ENCODE results near the gene UBB.

The UBB gene

DNA sequence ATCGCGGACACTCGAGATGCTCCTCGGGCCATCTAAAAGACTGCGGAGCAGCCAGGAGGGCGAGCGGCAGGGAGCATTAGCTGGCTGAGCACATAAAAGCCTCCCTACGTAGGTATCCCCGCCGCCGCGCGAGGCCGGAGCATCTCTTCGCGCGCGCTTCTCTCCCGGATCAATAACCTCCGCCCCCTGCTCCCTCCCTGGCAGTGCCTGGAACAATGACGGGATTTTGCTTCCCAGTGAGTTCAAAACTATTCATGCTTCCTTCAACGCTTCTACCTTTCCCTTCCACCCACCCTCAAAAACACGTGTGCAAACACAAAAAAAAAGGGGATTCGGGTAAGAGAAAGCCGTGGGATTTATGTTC lies 28.6 kb upstream of the UBB start:
- Histone ChIP-seq H3K36me3 (ENCODE audit: control insufficient read depth in 1 of 2, insufficient read depth in 2 of 2, low read length in 2 of 2) (peaks cover 5 to 13% of the 10 kb centered on the region in 2 donors), H3K27ac (ENCODE audit: low read length) (no peak overlapping the region), H3K9me3 (ENCODE audit: control insufficient read depth in 1 of 2, low read length in 2 of 2) (no peaks in the 10 kb centered on the region), H3K4me1 (ENCODE audit: control insufficient read depth in 1 of 2, insufficient read depth in 2 of 2, low read length in 2 of 2) (peaks cover 0 to 15% of the 10 kb centered on the region in 2 donors), H3K27me3 (ENCODE audit: low read depth, low read length) (peaks cover 4% of the 10 kb centered on the region), H3K4me3 (ENCODE audit: low read depth in 1 of 2, low read length in 2 of 2) (peak overlapping the region; percentile 81 to 87)

DNA sequence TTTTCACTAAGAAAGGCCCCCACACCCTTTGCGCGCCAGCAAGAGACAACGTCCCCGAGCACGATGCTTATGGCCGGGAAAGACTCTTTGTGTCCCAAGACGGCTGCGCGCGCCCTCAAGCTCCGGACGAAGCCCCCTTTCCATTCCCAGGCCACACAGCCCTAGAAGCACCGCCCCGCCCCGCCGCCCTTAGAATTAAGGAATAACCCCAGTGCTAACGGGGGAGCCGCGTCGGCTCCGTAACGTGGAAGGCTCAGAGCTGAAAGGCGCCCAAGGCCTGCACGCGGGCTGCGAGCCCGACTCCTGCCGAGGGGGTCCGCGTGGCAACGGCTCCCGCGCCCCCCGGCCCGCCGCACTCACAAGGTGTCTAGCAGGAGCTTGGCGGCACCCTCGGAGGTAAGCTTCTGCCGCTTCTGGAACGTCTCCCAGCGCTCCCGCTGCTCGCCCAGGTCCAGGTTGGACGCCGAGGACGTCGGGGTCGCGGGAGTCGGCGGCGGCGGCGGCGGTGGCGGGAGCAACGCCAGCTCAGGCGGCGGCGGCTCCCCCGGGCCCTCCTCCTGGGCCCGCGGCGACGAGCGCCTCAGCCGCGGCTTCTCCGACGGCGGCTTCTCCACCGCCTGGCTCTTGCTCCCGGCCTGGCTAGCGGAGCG lies 28.1 kb upstream of the UBB start:
- H3K4me3 ChIP-seq (ENCODE audit: low read depth in 1 of 2, low read length in 2 of 2): peak overlapping the region; percentile 81 to 87
- peaks cover 5 to 13% of the 10 kb centered on the region in 2 donors for H3K36me3 ChIP-seq (ENCODE audit: control insufficient read depth in 1 of 2, insufficient read depth in 2 of 2, low read length in 2 of 2)
- no peaks in the 10 kb centered on the region for H3K9me3 ChIP-seq (ENCODE audit: control insufficient read depth in 1 of 2, low read length in 2 of 2)
- H3K4me1 ChIP-seq (ENCODE audit: control insufficient read depth in 1 of 2, insufficient read depth in 2 of 2, low read length in 2 of 2): peaks cover 0 to 15% of the 10 kb centered on the region in 2 donors
- no peak overlapping the region for H3K27ac ChIP-seq (ENCODE audit: low read length)
- H3K27me3 ChIP-seq (ENCODE audit: low read depth, low read length): peaks cover 4% of the 10 kb centered on the region

DNA sequence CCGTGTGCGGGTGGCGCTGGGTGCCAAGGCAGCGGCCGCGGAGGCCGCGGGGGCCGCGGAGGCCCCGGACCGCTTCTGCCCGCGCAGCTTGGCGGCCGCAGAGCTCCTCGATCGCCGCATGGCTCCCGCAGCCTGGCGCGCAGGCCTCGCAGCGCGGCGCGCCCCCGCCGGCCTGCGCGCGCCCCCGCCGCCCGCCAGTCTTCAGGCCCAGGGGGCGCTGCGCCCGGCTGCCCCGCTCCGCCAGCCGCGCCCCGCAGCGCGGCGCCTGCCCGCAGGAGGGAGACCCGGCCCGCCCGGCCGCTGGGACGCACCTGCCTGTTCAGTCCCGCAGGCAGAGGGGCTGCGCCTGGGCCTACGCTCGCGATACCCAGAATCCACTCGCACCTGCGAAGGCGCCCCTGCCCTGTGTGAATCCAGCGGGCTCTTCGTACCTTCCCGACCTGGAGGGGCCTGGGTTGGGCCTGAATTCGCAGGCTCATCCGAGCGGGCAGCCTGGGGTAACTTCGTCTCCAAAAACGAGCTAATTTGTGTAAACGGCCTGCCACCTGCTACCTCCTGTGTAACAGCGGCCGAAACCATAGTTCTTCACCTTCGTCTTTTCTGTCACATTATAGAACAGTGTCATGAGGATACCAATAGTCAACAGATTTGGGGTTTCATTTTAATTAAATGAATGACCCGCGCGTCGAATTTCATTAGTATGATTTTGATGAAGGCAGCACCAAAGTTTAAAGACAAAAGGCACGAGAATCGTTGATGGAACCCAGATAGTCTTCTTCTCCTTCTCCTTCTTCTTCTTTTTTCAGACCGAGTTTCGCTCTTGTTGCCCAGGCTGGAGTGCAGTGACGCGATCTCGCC lies 27.3 kb upstream of the UBB start, which contains the start of gene CENPV:
Gene CENPV, minus strand, starts transcription at position 153 of the 858 bp plus-strand sequence. Its CDS starts 33 bp downstream, at position 120.
- no peaks in the 10 kb centered on the region for H3K9me3 ChIP-seq (ENCODE audit: control insufficient read depth in 1 of 2, low read length in 2 of 2)
- H3K4me3 ChIP-seq (ENCODE audit: low read depth in 1 of 2, low read length in 2 of 2): peak within 1 kb of the TSS; percentile 81 to 87
- H3K27ac ChIP-seq (ENCODE audit: low read length): no peak within 1 kb of the TSS
- H3K36me3 ChIP-seq (ENCODE audit: control insufficient read depth in 1 of 2, insufficient read depth in 2 of 2, low read length in 2 of 2): peaks cover 5 to 10% of the 10 kb centered on the region in 2 donors
- peaks cover 0 to 15% of the 10 kb centered on the region in 2 donors for H3K4me1 ChIP-seq (ENCODE audit: control insufficient read depth in 1 of 2, insufficient read depth in 2 of 2, low read length in 2 of 2)
- peaks cover 4% of the 10 kb centered on the region for H3K27me3 ChIP-seq (ENCODE audit: low read depth, low read length)

DNA sequence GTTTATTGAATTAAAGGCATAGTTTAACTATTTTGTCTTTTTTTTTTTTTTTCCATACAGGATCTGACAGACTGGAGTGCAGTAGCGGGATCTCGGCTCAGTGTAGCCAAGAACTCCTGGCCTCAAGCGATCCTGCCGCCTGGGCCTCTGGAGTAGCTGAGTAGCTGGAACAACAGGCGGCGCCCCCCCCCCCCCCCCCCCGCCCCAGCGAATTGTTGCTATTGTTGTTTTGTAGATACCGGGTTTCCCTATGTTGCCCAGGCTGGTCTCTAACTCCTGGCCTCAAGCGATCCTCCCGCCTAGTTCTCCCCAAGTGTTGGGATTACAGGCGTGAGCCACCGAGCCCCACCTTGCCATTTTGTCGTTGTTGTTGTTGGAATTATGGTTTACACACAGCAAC lies 26.3 kb upstream of the UBB start:
- Histone ChIP-seq H3K27me3 (ENCODE audit: low read depth, low read length) (peaks cover 4% of the 10 kb centered on the region), H3K36me3 (ENCODE audit: control insufficient read depth in 1 of 2, insufficient read depth in 2 of 2, low read length in 2 of 2) (no peaks in the 10 kb centered on the region), H3K4me1 (ENCODE audit: control insufficient read depth in 1 of 2, insufficient read depth in 2 of 2, low read length in 2 of 2) (peaks cover 0 to 15% of the 10 kb centered on the region in 2 donors), H3K27ac (ENCODE audit: low read length) (no peak overlapping the region), H3K9me3 (ENCODE audit: control insufficient read depth in 1 of 2, low read length in 2 of 2) (no peaks in the 10 kb centered on the region), H3K4me3 (ENCODE audit: low read depth in 1 of 2, low read length in 2 of 2) (no peak overlapping the region)

DNA sequence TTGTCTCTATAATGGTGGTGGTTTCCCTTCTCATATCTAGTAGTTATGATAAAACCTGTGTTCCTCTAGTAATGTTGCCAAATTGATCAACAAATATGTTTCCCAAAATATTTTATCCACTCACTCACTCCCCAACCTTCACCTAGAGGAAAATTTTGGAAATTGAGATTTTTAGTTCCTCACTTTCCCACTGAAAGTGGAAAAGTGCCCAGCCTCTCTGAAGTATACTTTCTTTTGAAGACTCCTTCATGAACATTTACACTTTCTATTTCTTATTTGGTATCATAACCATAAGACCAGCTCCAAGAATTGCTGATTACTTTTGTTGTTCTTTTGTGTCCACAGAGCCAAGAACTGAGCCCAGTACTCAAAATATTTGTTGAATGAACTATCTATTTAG lies 22.5 kb upstream of the UBB start:
- Histone ChIP-seq H3K9me3 (ENCODE audit: control insufficient read depth in 1 of 2, low read length in 2 of 2) (no peaks in the 10 kb centered on the region), H3K36me3 (ENCODE audit: control insufficient read depth in 1 of 2, insufficient read depth in 2 of 2, low read length in 2 of 2) (no peaks in the 10 kb centered on the region), H3K4me3 (ENCODE audit: low read depth in 1 of 2, low read length in 2 of 2) (no peak overlapping the region)

DNA sequence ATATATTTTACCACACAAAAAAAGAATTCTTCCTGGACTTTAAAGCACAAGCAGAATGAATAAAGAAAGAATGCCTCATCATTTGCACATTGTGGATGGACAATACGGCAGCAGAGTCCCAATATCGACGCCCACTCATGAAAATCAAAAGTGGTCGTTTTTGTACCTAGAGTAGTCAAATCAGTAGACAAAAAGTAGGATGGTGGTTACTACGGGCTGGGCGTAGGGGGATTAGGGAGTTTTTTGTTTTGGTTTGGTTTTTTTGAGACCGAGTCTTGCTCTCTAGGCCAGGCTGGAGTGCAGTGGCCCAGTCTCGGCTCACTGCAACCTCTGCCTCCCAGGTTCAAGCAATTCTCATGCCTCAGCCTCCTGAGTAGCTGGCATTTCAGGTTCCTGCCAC lies 19.0 kb upstream of the UBB start:
- Histone ChIP-seq H3K4me3 (ENCODE audit: low read depth in 1 of 2, low read length in 2 of 2) (no peak overlapping the region), H3K4me1 (ENCODE audit: control insufficient read depth in 1 of 2, insufficient read depth in 2 of 2, low read length in 2 of 2) (peaks cover 0 to 6% of the 10 kb centered on the region in 2 donors), H3K27me3 (ENCODE audit: low read depth, low read length) (no peaks in the 10 kb centered on the region), H3K36me3 (ENCODE audit: control insufficient read depth in 1 of 2, insufficient read depth in 2 of 2, low read length in 2 of 2) (no peaks in the 10 kb centered on the region), H3K27ac (ENCODE audit: low read length) (no peak overlapping the region), H3K9me3 (ENCODE audit: control insufficient read depth in 1 of 2, low read length in 2 of 2) (no peaks in the 10 kb centered on the region)

More for the DNA sequence above, 22.5 kb upstream of the UBB start:
- no peak overlapping the region for H3K27ac ChIP-seq (ENCODE audit: low read length)
- H3K4me1 ChIP-seq (ENCODE audit: control insufficient read depth in 1 of 2, insufficient read depth in 2 of 2, low read length in 2 of 2): peaks cover 0 to 4% of the 10 kb centered on the region in 2 donors
- no peaks in the 10 kb centered on the region for H3K27me3 ChIP-seq (ENCODE audit: low read depth, low read length)

DNA sequence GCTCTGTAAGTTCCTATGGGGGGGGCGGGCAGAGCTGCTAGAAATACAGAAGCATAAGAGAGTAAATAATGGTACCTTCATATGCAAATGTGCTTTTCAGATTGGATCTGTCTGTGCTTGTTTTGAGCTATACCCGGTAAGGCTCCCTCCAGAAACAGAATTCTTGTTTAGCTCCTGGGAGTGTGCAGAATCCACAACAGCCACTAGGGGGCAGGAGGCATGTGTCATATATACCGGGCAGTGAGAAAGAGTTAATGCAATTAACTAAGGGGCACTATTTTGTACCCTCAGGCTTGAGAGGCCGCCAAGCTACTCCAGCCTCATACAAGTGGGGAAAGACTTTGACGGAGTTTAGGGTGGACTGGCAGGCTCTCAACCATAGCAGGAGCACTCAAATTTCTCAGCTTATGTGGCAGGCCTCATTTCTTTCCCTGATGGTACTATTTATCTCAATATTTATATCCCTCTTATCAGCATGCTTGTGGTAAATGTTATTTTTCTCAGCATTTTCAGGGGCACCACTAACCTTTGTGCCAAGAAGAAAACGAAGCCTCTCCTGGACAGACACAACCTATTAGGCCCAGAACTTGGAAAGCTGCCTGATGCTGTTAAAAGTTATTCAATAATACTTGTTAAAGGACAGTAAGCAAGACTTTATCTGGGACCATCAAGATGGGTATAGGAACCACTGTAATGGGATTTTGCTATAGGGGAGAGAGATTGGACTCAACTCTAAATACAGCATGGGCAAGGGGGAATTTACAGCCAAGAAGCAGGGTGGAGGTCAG lies 16.9 kb upstream of the UBB start:
- H3K9me3 ChIP-seq (ENCODE audit: control insufficient read depth in 1 of 2, low read length in 2 of 2): no peaks in the 10 kb centered on the region
- H3K4me3 ChIP-seq (ENCODE audit: low read depth in 1 of 2, low read length in 2 of 2): no peak overlapping the region
- H3K27ac ChIP-seq (ENCODE audit: low read length): no peak overlapping the region

DNA sequence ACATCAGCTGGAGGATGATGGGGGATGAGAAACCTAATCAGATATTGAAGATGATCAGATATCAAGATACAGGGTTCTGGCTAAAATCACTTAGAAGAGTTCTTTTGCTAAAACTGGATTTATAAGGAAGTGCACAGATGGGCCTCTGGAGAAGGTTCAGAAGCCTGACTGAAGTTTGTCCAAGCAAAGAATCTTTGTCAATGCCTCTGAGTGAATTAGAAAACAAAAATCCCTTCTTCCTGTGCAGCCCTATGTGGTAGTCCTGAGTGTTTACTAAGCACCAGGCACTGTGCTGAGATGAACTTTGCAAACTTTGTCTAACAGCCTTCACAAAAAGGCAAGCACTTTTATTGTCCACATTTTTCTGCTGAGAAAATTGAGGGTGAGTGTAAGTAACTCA lies 16.3 kb upstream of the UBB start:
- no peak overlapping the region for H3K27ac ChIP-seq (ENCODE audit: low read length)

More for the DNA sequence above, 16.9 kb upstream of the UBB start:
- Histone ChIP-seq H3K27me3 (ENCODE audit: low read depth, low read length) (no peaks in the 10 kb centered on the region), H3K4me1 (ENCODE audit: control insufficient read depth in 1 of 2, insufficient read depth in 2 of 2, low read length in 2 of 2) (peaks cover 0 to 6% of the 10 kb centered on the region in 2 donors), H3K36me3 (ENCODE audit: control insufficient read depth in 1 of 2, insufficient read depth in 2 of 2, low read length in 2 of 2) (no peaks in the 10 kb centered on the region)

DNA sequence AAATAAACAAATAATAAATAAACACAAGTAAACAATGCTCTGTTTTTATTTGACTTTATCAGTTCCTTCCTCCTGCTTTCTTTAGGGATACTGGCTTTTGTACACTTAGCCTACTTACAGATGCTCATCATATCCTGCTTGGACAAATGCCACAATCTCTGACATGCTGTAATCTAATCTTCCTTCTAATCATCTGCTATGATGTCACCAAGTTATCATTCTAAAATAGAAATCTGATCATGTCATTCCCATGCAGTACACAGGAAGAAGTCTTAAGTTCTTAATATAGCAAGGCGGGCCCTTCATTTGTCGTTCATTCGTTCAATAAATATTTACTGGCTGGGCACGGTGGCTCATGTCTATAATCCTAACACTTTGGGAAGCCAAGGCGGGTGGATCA lies 9.1 kb upstream of the UBB start:
- no peak overlapping the region for H3K4me3 ChIP-seq (ENCODE audit: low read depth in 1 of 2, low read length in 2 of 2)
- no peaks in the 10 kb centered on the region for H3K27me3 ChIP-seq (ENCODE audit: low read depth, low read length)
- H3K9me3 ChIP-seq (ENCODE audit: control insufficient read depth in 1 of 2, low read length in 2 of 2): no peaks in the 10 kb centered on the region
- no peak overlapping the region for H3K27ac ChIP-seq (ENCODE audit: low read length)
- H3K36me3 ChIP-seq (ENCODE audit: control insufficient read depth in 1 of 2, insufficient read depth in 2 of 2, low read length in 2 of 2): no peaks in the 10 kb centered on the region
- no peaks in the 10 kb centered on the region for H3K4me1 ChIP-seq (ENCODE audit: control insufficient read depth in 1 of 2, insufficient read depth in 2 of 2, low read length in 2 of 2)

More for the DNA sequence above, 16.3 kb upstream of the UBB start:
- Histone ChIP-seq H3K36me3 (ENCODE audit: control insufficient read depth in 1 of 2, insufficient read depth in 2 of 2, low read length in 2 of 2) (no peaks in the 10 kb centered on the region), H3K27me3 (ENCODE audit: low read depth, low read length) (no peaks in the 10 kb centered on the region), H3K4me1 (ENCODE audit: control insufficient read depth in 1 of 2, insufficient read depth in 2 of 2, low read length in 2 of 2) (peaks cover 0 to 6% of the 10 kb centered on the region in 2 donors), H3K4me3 (ENCODE audit: low read depth in 1 of 2, low read length in 2 of 2) (no peak overlapping the region), H3K9me3 (ENCODE audit: control insufficient read depth in 1 of 2, low read length in 2 of 2) (no peaks in the 10 kb centered on the region)

DNA sequence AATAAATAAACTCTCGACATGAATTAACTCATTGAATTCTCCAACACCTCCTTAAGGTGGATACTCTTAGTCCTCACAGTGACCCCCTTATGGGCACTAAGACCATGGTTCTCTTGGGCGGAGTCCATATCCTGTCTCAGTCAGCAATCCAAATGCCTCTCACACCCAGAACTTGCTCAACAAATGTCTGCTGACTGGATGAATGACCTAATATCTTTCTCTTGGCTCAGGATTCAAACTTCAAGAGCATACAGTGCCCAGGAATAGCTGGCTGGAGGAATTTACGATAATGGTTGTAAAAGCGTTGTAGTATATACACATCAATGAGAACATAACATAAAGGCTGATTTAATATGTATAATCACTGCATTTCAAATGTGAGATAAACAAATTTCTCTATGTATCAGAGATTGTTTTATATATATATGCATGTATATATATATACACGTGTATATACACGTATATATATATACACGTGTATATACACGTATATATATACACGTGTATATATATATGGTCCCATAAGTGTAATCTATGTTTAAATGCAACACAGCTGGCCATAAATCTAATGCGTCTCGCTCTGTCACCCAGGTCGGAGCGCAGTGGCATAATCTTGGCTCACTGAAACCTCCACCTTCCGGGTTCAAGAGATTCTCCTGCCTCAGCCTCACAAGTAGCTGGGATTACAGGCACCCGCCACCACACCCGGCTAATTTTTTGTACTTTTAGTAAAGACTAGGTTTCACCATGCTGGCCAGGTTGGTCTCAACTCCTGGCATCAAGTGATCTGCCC lies 6.5 kb upstream of the UBB start:
- no peaks in the 10 kb centered on the region for H3K4me1 ChIP-seq (ENCODE audit: control insufficient read depth in 1 of 2, insufficient read depth in 2 of 2, low read length in 2 of 2)
- no peak overlapping the region for H3K27ac ChIP-seq (ENCODE audit: low read length)
- H3K4me3 ChIP-seq (ENCODE audit: low read depth in 1 of 2, low read length in 2 of 2): no peak overlapping the region

More for the DNA sequence above, 6.5 kb upstream of the UBB start:
- no peaks in the 10 kb centered on the region for H3K27me3 ChIP-seq (ENCODE audit: low read depth, low read length)
- H3K36me3 ChIP-seq (ENCODE audit: control insufficient read depth in 1 of 2, insufficient read depth in 2 of 2, low read length in 2 of 2): no peaks in the 10 kb centered on the region
- H3K9me3 ChIP-seq (ENCODE audit: control insufficient read depth in 1 of 2, low read length in 2 of 2): no peaks in the 10 kb centered on the region

Data from muscle layer of duodenum (tissue), 2 donors.